NCI-H2107 treated with DMSO at 0.1 percent for 48 hours (cell line): ENCODE results near the gene HCFC1.

Source experiments
- DNase-seq: peaks from one replicate; lab custom pipeline; 2025; ENCODE audit not compliant: unreplicated experiment; lab: John Stamatoyannopoulos, UW

Gene HCFC1

GRCh38 chrX:153926552-153926857, 45.1 kb downstream of the HCFC1 start:
- no peak for DNase-seq

DNA sequence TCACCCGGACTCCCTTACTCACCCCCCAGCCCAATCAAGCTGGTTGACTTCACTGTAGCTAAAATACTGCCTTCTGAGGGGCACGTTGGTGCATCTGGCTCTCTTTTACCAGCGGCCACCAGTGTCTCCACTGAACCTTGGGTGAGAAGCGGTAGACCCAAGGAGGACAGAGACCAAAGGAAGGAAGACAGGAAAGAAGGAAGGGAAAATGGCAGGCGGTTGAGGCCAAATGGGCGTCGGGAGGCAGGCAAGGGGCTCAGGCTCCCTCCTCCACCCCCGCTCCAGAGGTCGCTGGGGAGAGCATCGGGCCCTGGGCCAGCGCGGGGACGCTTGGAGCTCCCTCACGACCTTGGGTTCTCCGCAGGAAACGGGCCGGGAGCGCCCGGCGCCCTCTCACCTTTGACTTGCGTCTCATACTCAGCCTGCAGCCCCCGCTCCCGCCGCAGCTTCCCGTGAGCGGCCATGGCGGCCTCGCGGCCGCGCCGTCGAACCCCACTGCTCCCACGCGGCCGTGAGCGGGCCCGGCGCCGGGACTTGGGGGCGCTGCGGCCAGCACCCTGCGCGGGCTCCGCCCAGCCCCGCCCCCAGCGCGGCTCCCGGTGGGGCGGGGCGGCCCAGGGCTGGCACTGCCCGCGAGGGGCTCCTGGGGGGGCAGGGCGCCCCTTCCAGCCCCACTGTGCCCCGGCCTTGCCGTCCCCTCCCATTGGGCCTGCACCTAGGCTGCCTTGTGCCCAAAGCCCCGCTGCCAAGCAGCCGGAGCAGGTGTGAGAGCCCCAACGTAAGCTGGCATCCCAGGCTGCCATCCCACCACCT, 45.7 kb downstream of the HCFC1 start, which contains the start of gene ARHGAP4:
ARHGAP4 (minus strand) TSS at position 526 of the 813 bp plus-strand sequence; CDS start at position 464, 62 bp downstream.
- no peak for DNase-seq

- DNase-seq, result no peak
Measured at GRCh38 chrX:153925387-153925738, 46.3 kb downstream of the HCFC1 start.

- peak; percentile 42 for DNase-seq
Measured at GRCh38 chrX:153924149-153924861, 47.3 kb downstream of the HCFC1 start.

DNA sequence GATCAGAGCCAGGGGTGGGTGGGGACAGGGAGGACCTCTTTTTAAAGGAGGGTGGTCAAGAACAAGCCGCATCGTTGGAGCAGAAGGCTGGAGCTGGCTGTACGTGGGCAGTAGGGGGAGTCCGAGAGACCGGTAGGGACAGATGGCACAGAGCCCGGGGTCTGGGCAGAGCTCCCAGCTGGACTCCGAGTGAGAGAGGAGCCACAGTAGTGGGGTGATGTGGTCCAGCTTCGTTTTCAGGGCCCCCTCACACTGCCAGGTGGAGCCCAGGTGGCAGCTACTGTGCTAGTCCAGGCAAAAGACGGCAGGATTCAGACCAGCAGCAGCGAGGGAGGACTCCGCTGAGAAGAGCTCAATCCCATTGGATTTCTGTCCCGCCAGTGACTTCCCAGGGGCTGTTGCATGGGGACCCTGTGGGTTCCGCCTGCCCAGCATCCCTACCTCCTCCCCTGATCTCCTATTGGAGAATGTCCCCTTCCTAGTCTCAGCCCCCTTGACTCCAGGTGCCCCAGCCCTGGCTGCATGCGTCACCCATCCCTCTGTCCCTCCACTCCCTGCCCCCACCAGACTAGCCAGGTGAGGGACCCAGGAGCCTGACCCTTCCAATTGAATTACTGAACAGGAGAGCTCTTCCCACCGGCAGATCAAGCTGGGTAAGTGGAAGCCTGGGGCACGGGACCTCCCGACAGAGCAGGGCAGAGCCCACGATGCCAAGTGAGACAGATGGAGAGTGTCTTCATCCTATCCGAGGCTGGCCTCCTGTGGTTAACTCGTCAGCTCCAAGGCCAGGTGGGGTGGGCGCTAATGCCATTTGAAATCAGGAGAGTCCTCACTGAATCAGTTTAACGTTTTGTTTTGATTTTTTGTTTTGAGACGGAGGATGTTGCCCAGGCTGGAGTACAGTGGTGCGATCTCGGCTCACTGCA, 48.4 kb downstream of the HCFC1 start:
- peak; percentile 23 for DNase-seq

DNA sequence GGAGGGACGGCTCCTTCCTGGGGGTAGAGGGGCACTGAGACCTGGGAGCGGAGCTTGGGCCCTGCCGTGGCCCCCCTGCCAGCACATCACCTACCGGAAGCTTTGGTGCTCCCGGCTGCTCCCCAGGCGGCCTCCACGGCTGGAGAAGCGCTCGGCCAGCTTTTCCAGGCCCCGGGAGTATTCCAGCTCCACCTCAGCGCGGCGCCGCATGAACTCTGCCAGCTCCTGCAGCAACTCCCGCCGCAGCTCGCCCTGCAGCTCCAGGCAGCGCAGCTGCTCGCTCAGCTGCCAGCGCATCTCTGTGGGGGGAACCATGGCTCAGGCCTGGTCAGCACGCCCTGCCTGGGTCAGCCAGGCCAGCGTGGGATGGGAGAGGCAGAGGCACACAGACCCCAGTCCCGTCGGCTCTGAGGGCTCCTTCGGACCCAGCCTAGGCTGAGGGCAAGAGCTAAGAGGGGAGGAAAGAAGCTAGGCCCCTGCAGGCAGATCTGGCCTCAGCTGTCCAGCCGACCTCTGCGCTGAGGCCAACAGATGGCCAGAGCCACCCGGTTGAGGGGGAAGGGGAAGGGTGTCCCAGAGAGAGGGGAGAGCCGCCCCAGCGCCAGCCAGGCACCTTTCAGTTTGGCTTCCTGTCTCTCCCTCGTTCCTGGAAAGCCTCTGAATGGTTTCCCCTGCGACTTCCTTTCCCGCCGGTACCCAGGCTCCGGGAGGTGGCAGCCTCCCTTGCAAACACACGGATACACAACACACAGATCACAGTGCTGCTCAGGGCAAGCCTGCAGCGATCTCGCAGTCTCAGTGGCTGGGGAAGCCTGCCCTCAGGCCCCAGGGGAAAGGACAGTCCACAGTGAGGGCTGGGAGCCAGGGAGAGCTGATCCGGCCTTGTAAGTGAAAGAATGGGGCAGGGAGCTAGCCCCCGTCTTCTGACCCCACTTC, 49.8 kb downstream of the HCFC1 start:
- peak; percentile 23 for DNase-seq

DNA sequence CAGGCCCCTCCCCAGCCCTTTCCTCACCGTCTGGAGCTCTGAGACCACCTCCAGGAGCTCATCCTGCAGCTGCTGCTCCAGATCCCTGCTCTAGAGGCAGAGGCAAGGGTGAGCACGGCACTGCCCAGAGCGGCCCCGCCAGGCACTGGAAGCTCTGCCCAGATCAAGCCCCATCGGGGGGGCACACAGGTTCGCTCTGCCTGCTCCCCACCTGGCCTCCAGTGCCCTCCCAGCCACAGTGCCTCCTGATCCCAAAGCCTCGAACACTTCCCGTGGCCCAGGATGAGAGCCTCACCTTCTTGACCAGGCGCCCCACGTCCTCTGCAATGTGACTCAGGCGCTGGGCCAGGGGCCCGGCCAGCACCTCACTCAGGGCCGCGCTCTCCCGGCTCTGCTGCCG, 50.5 kb downstream of the HCFC1 start:
- no peak for DNase-seq

DNA sequence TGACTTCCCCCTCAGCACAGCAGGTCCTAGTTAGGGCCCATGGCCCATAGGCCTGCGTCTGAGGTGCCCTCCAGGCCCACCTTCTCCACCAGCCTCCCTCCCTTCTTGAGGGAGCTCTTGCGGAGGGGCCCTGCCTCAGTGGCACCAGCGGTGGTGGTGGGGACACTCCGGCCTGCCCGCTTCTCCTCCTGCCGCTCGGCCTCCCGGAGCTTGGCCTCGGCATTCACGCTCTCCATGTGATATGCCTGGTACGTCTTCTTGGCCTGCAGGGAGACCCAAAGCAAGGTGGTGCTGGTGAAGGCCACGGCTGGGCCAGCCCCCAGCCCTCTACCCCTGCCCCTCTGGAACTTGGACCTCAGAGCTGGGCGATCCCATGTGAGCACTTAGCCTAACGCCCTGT, 51.1 kb downstream of the HCFC1 start:
- DNase-seq, result no peak

GRCh38 chrX:153919281-153919680, 52.3 kb downstream of the HCFC1 start:
- DNase-seq, result no peak

- no peak for DNase-seq
Measured at GRCh38 chrX:153917869-153918268, 53.7 kb downstream of the HCFC1 start.

GRCh38 chrX:153913701-153914100, 57.9 kb downstream of the HCFC1 start:
- DNase-seq, result no peak

GRCh38 chrX:153913211-153913610, 58.4 kb downstream of the HCFC1 start:
- DNase-seq, result no peak

GRCh38 chrX:153911798-153912197, 59.8 kb downstream of the HCFC1 start:
- DNase-seq, result no peak

- no peak for DNase-seq
Measured at GRCh38 chrX:153910446-153910845, 61.2 kb downstream of the HCFC1 start.

- no peak for DNase-seq
Measured at GRCh38 chrX:153909980-153910360, 61.6 kb downstream of the HCFC1 start.

- no peak for DNase-seq
Measured at GRCh38 chrX:153909024-153909979, 62.3 kb downstream of the HCFC1 start.

DNA sequence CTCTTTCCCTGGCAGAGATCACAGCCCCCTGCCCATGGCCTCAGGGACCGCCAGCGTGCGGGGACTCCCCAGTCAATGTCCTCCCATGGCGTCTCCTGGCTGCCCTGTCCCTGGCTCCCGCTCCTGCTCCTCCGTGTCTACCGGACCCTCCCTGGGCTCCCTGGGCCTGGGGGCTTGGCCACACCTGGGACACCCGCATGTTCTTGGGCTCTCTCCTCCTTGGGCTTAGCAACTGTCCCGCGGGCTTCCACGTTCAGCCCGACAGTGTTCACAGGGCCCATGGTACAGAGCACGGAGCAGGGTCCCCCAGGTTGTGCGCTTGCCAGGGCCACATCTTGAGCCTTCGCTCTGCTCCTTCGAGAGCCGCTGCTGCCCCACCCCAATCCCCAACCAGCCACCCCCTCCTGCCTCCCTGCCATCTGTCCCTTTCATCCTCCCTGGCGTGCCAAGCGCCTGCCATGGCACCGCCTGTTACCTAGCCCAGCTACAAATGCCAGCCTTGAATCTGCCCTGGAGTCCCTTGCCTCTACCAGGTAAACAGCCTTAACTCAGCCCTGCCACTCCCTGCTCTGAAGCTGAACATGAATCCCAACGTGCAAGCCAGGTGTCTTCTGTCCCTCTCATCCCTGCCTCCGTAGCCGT, 63.3 kb downstream of the HCFC1 start:
- DNase-seq, result no peak

GRCh38 chrX:153907456-153907855, 64.2 kb downstream of the HCFC1 start:
- no peak for DNase-seq
